Skeletal muscle satellite cell (primary cell): ENCODE data around the gene C11orf54.
"Not testable (repeated sequence)": the region's sequence is repeated elsewhere in the genome, so short reads cannot be mapped to it uniquely, and the experiment has no call there.

Source experiments
- H3K27me3 ChIP-seq: 2 replicates; pipeline ENCODE4 v1.7.0; 2013; ENCODE audit warnings: low read length; ENCODE audit not compliant: control insufficient read depth, insufficient read depth
- H3K36me3 ChIP-seq: 2 replicates; pipeline ENCODE4 v1.7.0; 2013; ENCODE audit warnings: mild to moderate bottlenecking, control low read depth, low read length; ENCODE audit not compliant: insufficient read depth
- H3K4me1 ChIP-seq: 2 replicates; pipeline ENCODE4 v1.7.0; 2013; ENCODE audit warnings: low read length; ENCODE audit not compliant: control insufficient read depth, insufficient read depth
- H3K4me2 ChIP-seq: 2 replicates; pipeline ENCODE4 v1.7.0; 2013; ENCODE audit warnings: mild to moderate bottlenecking, low read length
- H3K4me3 ChIP-seq: 2 replicates; pipeline ENCODE4 v1.7.0; 2013; ENCODE audit warnings: low read length
- H3K9ac ChIP-seq: 2 replicates; pipeline ENCODE4 v1.7.0; 2013; ENCODE audit warnings: mild to moderate bottlenecking, low read depth, low read length, moderate library complexity
- H3K9me3 ChIP-seq: replicated peaks from 2 replicates; pipeline ENCODE4 v1.7.0; 2013; ENCODE audit warnings: mild to moderate bottlenecking, control low read depth, low read length

Gene C11orf54

GRCh38 chr11:93735627-93736026 lies 5.8 kb upstream of the C11orf54 start:
- H3K4me3 ChIP-seq, result no peak overlapping the region
- no peak overlapping the region for H3K9ac ChIP-seq
- peaks cover 45% of the 10 kb centered on the region for H3K4me1 ChIP-seq
- H3K36me3 ChIP-seq, result peaks cover 96% of the 10 kb centered on the region
- H3K4me2 ChIP-seq, result peak overlapping the region; percentile 27
- H3K27me3 ChIP-seq, result no peaks in the 10 kb centered on the region
- H3K9me3 ChIP-seq, result no peaks in the 10 kb centered on the region

GRCh38 chr11:93736129-93736528 lies 5.3 kb upstream of the C11orf54 start:
- H3K36me3 ChIP-seq, result peaks cover 94% of the 10 kb centered on the region
- H3K4me2 ChIP-seq, result peak overlapping the region; percentile 27
- no peak overlapping the region for H3K4me3 ChIP-seq
- no peaks in the 10 kb centered on the region for H3K27me3 ChIP-seq
- no peaks in the 10 kb centered on the region for H3K9me3 ChIP-seq
- peak overlapping the region; percentile 14 for H3K9ac ChIP-seq
- peaks cover 45% of the 10 kb centered on the region for H3K4me1 ChIP-seq

GRCh38 chr11:93737904-93738612 lies 3.4 kb upstream of the C11orf54 start:
- H3K9me3 ChIP-seq, result no peaks in the 10 kb centered on the region
- peaks cover 45% of the 10 kb centered on the region for H3K4me1 ChIP-seq
- H3K27me3 ChIP-seq, result no peaks in the 10 kb centered on the region
- H3K36me3 ChIP-seq, result peaks cover 76% of the 10 kb centered on the region
- H3K4me3 ChIP-seq, result peak overlapping the region; percentile 80
- peak overlapping the region; percentile 99 for H3K9ac ChIP-seq
- peak overlapping the region; percentile 93 for H3K4me2 ChIP-seq

GRCh38 chr11:93738647-93739081 lies 2.8 kb upstream of the C11orf54 start:
- H3K4me2 ChIP-seq, result peak overlapping the region; percentile 93
- H3K27me3 ChIP-seq, result no peaks in the 10 kb centered on the region
- H3K9ac ChIP-seq, result peak overlapping the region; percentile 99
- H3K4me3 ChIP-seq, result peak overlapping the region; percentile 80
- peaks cover 45% of the 10 kb centered on the region for H3K4me1 ChIP-seq
- H3K36me3 ChIP-seq, result peaks cover 71% of the 10 kb centered on the region
- no peaks in the 10 kb centered on the region for H3K9me3 ChIP-seq

GRCh38 chr11:93740031-93740729 lies 1.3 kb upstream of the C11orf54 start:
- H3K27me3 ChIP-seq, result no peaks in the 10 kb centered on the region
- peak overlapping the region; percentile 99 for H3K9ac ChIP-seq
- no peaks in the 10 kb centered on the region for H3K9me3 ChIP-seq
- peaks cover 35% of the 10 kb centered on the region for H3K4me1 ChIP-seq
- peaks cover 60% of the 10 kb centered on the region for H3K36me3 ChIP-seq
- H3K4me2 ChIP-seq, result peak overlapping the region; percentile 93
- H3K4me3 ChIP-seq, result peak overlapping the region; percentile 80

- H3K36me3 ChIP-seq, result peaks cover 54% of the 10 kb centered on the region
- peak overlapping the region; percentile 80 for H3K4me3 ChIP-seq
- H3K9me3 ChIP-seq, result no peaks in the 10 kb centered on the region
- H3K4me2 ChIP-seq, result peak overlapping the region; percentile 93
- H3K4me1 ChIP-seq, result peaks cover 29% of the 10 kb centered on the region
- H3K27me3 ChIP-seq, result no peaks in the 10 kb centered on the region
- H3K9ac ChIP-seq, result peak overlapping the region; percentile 99
Observed at GRCh38 chr11:93740730-93741093, 760 bp upstream of the C11orf54 start.

- Histone ChIP-seq H3K36me3 (peaks cover 43% of the 10 kb centered on the region), H3K4me2 (peak overlapping the region; percentile 91), H3K4me1 (peaks cover 19% of the 10 kb centered on the region)
Observed at GRCh38 chr11:93741882-93742226, 382 bp downstream of the C11orf54 start.

GRCh38 chr11:93743291-93743690 lies 1.8 kb downstream of the C11orf54 start:
- Histone ChIP-seq H3K4me3 (no peak overlapping the region), H3K4me1 (peaks cover 6% of the 10 kb centered on the region), H3K9ac (no peak overlapping the region), H3K36me3 (peaks cover 28% of the 10 kb centered on the region), H3K9me3 (no peaks in the 10 kb centered on the region), H3K4me2 (no peak overlapping the region), H3K27me3 (no peaks in the 10 kb centered on the region)

More at GRCh38 chr11:93741882-93742226, 382 bp downstream of the C11orf54 start:
- Histone ChIP-seq H3K27me3 (no peaks in the 10 kb centered on the region), H3K9ac (peak overlapping the region; percentile 99), H3K4me3 (peak overlapping the region; percentile 80), H3K9me3 (no peaks in the 10 kb centered on the region)

GRCh38 chr11:93744669-93745004 lies 3.2 kb downstream of the C11orf54 start:
- no peaks in the 10 kb centered on the region for H3K4me1 ChIP-seq
- no peaks in the 10 kb centered on the region for H3K9me3 ChIP-seq
- H3K4me2 ChIP-seq, result no peak overlapping the region
- H3K4me3 ChIP-seq, result no peak overlapping the region
- H3K9ac ChIP-seq, result no peak overlapping the region
- H3K27me3 ChIP-seq, result no peaks in the 10 kb centered on the region
- peaks cover 15% of the 10 kb centered on the region for H3K36me3 ChIP-seq

- not testable (repeated sequence) for H3K36me3 ChIP-seq, H3K4me1 ChIP-seq, H3K4me3 ChIP-seq, H3K27me3 ChIP-seq, H3K4me2 ChIP-seq, H3K9me3 ChIP-seq, H3K9ac ChIP-seq
Observed at GRCh38 chr11:93745005-93745755, 3.7 kb downstream of the C11orf54 start.

GRCh38 chr11:93746101-93746500 lies 4.6 kb downstream of the C11orf54 start:
- H3K4me1 ChIP-seq, result no peaks in the 10 kb centered on the region
- peaks cover 6% of the 10 kb centered on the region for H3K36me3 ChIP-seq
- H3K27me3 ChIP-seq, result no peaks in the 10 kb centered on the region
- H3K9ac ChIP-seq, result no peak overlapping the region
- H3K9me3 ChIP-seq, result no peaks in the 10 kb centered on the region
- H3K4me3 ChIP-seq, result no peak overlapping the region
- H3K4me2 ChIP-seq, result no peak overlapping the region
